ENCODE measurements around the gene SLC6A7.
A peak's percentile ranks its signal among the peaks of the same experiment; 100 is the strongest.

SLC6A7 gene

DNA sequence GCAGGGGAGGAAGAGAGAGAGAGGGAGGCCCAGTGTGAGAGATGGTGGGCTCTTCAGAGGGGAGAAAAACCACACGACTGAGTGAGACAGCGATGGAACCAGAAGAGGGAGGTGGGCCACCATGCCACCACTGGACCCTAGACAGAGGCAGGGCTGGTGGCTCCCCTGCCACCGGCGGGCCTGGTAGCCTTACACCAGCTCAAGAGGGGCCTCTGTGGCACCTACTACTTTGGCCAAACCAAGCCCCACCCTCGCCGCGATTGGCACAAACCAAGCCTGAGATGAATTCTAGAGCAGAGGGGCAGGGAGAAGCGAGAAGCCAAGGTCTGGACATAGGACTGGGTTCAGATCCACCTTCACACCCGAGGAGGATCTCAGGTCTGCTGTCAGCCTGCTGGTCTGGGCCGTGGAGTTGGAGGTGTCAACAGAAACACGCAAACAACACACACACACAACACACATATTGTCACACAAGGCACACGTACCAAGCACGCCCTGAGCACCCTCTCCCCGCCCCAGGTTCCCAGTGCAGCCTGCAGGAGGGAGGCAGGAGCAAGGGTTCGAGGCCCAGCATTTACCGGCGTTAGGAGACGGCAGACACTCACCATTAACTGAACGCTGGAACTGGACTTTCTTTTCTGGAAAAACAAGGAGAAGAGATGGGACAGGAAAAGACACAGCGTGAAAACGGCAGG is 49.4 kb downstream of the SLC6A7 start:
- Histone ChIP-seq H3K27ac (no peak overlapping the region), H3K27me3 (ENCODE audit: insufficient read depth, low read depth, severe bottlenecking) (no peaks in the 10 kb centered on the region), H3K9me3 (ENCODE audit: severe bottlenecking) (no peaks in the 10 kb centered on the region), H3K36me3 (no peaks in the 10 kb centered on the region), H3K4me3 (ENCODE audit: low read depth, low read length) (no peak overlapping the region)
- no peak for DNase-seq
- TF ChIP-seq, protein P1, sequence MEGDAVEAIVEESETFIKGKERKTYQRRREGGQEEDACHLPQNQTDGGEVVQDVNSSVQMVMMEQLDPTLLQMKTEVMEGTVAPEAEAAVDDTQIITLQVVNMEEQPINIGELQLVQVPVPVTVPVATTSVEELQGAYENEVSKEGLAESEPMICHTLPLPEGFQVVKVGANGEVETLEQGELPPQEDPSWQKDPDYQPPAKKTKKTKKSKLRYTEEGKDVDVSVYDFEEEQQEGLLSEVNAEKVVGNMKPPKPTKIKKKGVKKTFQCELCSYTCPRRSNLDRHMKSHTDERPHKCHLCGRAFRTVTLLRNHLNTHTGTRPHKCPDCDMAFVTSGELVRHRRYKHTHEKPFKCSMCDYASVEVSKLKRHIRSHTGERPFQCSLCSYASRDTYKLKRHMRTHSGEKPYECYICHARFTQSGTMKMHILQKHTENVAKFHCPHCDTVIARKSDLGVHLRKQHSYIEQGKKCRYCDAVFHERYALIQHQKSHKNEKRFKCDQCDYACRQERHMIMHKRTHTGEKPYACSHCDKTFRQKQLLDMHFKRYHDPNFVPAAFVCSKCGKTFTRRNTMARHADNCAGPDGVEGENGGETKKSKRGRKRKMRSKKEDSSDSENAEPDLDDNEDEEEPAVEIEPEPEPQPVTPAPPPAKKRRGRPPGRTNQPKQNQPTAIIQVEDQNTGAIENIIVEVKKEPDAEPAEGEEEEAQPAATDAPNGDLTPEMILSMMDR (IDR thresholded peaks at IDR 0.05; ENCODE audit: low read depth, low read length): no peak

DNA sequence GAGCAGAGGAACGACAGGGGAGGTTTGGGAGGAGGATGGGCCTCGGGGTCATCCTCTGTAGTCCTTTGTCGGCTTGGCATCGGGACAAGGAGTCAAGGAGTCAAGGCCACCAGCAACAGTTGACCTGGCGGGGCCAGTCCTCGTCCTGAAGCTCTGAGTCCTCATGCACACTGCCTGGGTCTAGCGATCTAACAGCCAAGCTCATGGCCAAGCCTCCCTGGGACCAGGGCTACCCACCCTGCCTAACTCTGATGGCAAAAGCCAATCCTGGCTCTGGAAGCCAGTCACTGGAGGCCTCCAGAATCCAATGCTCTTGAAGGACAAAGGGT is 49.9 kb downstream of the SLC6A7 start:
- no peaks in the 10 kb centered on the region for H3K27me3 ChIP-seq (ENCODE audit: insufficient read depth, low read depth, severe bottlenecking)
- no peak overlapping the region for H3K27ac ChIP-seq

DNA sequence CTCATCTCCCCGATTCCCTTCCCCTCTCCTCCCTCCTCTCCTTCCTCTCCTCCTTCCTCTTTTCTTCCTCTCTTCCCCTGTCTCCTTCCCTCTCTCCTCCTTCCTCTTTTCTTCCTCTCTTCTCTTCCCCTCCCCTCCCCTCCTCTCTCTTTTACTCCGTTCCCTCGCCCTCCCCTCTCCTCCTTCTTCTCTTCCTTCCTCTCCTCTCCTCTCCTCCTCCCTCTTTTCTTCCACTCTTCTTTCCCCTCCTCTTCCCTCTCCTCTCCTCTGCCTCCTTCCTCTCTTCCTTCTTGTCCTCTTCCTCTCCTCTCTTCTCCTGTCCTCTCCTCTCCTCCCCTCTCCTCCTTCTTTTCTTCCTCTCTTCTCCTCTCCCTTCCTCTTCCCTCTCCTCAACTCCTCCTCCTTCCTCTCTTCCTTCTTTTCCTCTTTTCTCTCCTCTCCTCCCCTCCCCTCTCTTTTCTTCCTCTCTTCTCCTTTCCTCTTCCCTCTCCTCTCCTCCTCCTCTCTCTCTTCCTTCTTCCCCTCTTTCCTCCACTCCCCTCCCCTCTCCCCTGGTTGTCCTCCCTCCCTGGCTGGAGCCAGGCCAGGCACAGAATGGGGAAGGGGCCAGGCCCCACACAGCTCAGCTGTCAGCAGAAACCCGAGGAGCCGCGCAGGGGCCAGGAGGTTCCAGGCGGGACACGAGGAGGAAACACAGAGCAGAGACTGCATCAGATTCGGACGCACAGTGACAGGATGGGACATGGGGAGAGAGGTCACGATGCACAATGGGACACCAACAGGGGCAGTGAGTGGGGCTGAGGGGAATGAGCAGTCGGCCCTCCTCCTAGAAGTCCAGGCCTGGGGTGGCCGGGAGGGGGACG is 51.7 kb downstream of the SLC6A7 start:
- no peak for DNase-seq
- Histone ChIP-seq H3K9me3 (ENCODE audit: severe bottlenecking) (no peaks in the 10 kb centered on the region), H3K4me3 (ENCODE audit: low read depth, low read length) (no peak overlapping the region), H3K36me3 (no peaks in the 10 kb centered on the region), H3K27ac (no peak overlapping the region), H3K27me3 (ENCODE audit: insufficient read depth, low read depth, severe bottlenecking) (no peaks in the 10 kb centered on the region)
- TF ChIP-seq, protein P1 (IDR thresholded peaks at IDR 0.05; ENCODE audit: low read depth, low read length): no peak

More for the DNA sequence above, 49.9 kb downstream of the SLC6A7 start:
- no peak for DNase-seq
- Histone ChIP-seq H3K36me3 (no peaks in the 10 kb centered on the region), H3K4me3 (ENCODE audit: low read depth, low read length) (no peak overlapping the region), H3K9me3 (ENCODE audit: severe bottlenecking) (no peaks in the 10 kb centered on the region)
- TF ChIP-seq, protein P1 (IDR thresholded peaks at IDR 0.05; ENCODE audit: low read depth, low read length): no peak

DNA sequence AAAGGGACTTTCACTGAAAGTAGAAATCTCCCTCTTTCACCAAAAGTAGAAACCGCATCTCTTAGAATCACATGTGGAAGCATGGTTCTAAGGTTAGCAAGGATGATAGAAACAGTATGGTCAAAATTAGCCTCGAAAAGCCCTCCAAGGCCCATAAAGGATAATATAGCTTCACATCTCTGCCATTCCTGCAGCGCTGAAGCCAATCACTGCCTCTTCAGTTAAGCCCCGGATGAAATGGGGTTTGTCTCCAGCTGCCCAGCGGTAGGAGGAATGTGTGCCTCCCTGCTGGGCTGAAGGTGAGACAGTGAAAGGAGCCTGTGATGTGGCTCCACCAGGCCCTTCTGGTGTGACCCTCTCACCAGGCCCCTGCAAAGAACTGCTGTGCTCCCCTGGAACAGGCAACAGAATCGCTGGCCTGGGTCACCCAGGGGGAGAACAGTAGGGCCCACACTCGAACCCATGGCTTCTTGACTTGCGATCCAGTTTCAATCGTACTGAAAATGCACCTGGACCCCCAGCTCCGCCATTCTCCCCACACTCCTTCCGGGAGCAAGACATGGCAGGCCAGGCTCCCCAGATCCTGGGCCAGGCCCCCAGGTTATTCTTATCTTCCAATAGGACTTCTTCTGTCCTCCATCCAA is 52.5 kb downstream of the SLC6A7 start:
- Histone ChIP-seq H3K27me3 (ENCODE audit: insufficient read depth, low read depth, severe bottlenecking) (no peaks in the 10 kb centered on the region), H3K27ac (no peak overlapping the region), H3K9me3 (ENCODE audit: severe bottlenecking) (no peaks in the 10 kb centered on the region), H3K4me3 (ENCODE audit: low read depth, low read length) (no peak overlapping the region), H3K36me3 (no peaks in the 10 kb centered on the region)
- DNase-seq: no peak
- TF ChIP-seq, protein P1 (IDR thresholded peaks at IDR 0.05; ENCODE audit: low read depth, low read length): no peak

DNA sequence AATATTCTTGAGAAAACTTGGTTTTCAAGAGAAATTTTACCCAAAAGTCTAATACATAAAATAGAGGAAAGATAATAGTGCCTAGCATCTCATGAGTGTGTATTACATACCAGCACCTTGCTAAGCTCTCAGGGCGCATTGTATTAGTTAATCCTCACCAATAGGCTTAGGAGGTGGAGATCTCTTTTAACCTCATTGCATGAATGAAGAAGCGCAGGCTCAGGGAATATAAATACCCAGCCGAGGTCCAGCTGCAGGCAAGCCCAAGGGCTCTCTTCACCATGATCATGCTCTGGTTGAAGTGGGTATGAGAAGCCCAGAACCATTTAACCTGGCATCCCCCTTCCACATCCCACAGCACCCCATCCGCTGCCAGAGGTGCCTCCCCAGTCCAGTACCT is 53.7 kb downstream of the SLC6A7 start:
- Histone ChIP-seq H3K9me3 (ENCODE audit: severe bottlenecking) (no peaks in the 10 kb centered on the region), H3K27me3 (ENCODE audit: insufficient read depth, low read depth, severe bottlenecking) (no peaks in the 10 kb centered on the region), H3K4me3 (ENCODE audit: low read depth, low read length) (no peak overlapping the region), H3K27ac (no peak overlapping the region), H3K36me3 (no peaks in the 10 kb centered on the region)
- DNase-seq: peak; percentile 56
- TF ChIP-seq, protein P1 (IDR thresholded peaks at IDR 0.05; ENCODE audit: low read depth, low read length): no peak

Data from WERI-Rb-1 (cell line).